ENCODE data around the gene KCNJ15. TPM values are rescaled to one million over a fixed set of nuclear protein-coding genes. Genes with fewer than 3 reads are reported as not detected.

The KCNJ15 gene
- total and polyA plus RNA-seq, 3 experiments from 2014 or later, result not detected

- no peaks in the 10 kb centered on the region for H3K36me3 ChIP-seq (ENCODE audit: insufficient read depth, low read length)
- Mint-ChIP-seq H3K27ac (no peak overlapping the region), H3K4me1 (no peaks in the 10 kb centered on the region), H3K27me3 (peaks cover 0 to 17% of the 10 kb centered on the region in 2 donors), H3K9me3 (peaks cover 0 to 2% (median 0%) of the 10 kb centered on the region in 5 donors), H3K4me3 (no peak overlapping the region), H3K36me3 (no peaks in the 10 kb centered on the region)
- no peak overlapping the region for H3K4me3 ChIP-seq (ENCODE audit: low read length)
- CTCF ChIA-PET, result no interaction called here
- H3K9me3 ChIP-seq (ENCODE audit: low read length), result no peaks in the 10 kb centered on the region
- H3K4me1 ChIP-seq (ENCODE audit: insufficient read depth, low read length), result peaks cover 30% of the 10 kb centered on the region
- H3K27me3 ChIP-seq (ENCODE audit: insufficient read depth, low read length, poor library complexity, severe bottlenecking), result no peaks in the 10 kb centered on the region
- DNase-seq, result no peak
- POLR2A ChIA-PET, result no interaction called here
- no peak overlapping the region for H3K27ac ChIP-seq (ENCODE audit: low read depth, low read length)
Measured at GRCh38 chr21:38299671-38300070, 42.9 kb downstream of the KCNJ15 start.

- H3K27ac Mint-ChIP-seq, result no peak overlapping the region
- H3K9me3 Mint-ChIP-seq, result peaks cover 0 to 2% (median 0%) of the 10 kb centered on the region in 5 donors
- POLR2A ChIA-PET, result no interaction called here
- H3K27ac ChIP-seq (ENCODE audit: low read depth, low read length), result no peak overlapping the region
- peaks cover 0 to 17% of the 10 kb centered on the region in 2 donors for H3K27me3 Mint-ChIP-seq
- H3K4me1 Mint-ChIP-seq, result no peaks in the 10 kb centered on the region
- CTCF ChIA-PET, result no interaction called here
- no peak overlapping the region for H3K4me3 ChIP-seq (ENCODE audit: low read length)
- H3K4me3 Mint-ChIP-seq, result no peak overlapping the region
- peaks cover 27% of the 10 kb centered on the region for H3K4me1 ChIP-seq (ENCODE audit: insufficient read depth, low read length)
- H3K36me3 ChIP-seq (ENCODE audit: insufficient read depth, low read length), result no peaks in the 10 kb centered on the region
- H3K9me3 ChIP-seq (ENCODE audit: low read length), result no peaks in the 10 kb centered on the region
- H3K36me3 Mint-ChIP-seq, result no peaks in the 10 kb centered on the region
- H3K27me3 ChIP-seq (ENCODE audit: insufficient read depth, low read length, poor library complexity, severe bottlenecking), result no peaks in the 10 kb centered on the region
- DNase-seq, result no peak
Measured at GRCh38 chr21:38300141-38300578, 43.4 kb downstream of the KCNJ15 start.

GRCh38 chr21:38301321-38302214 is 44.8 kb downstream of the KCNJ15 start:
- Mint-ChIP-seq H3K36me3 (no peaks in the 10 kb centered on the region), H3K4me1 (peaks cover 0 to 4% (median 0%) of the 10 kb centered on the region in 3 donors), H3K27me3 (peaks cover 0 to 14% of the 10 kb centered on the region in 2 donors), H3K4me3 (no peak overlapping the region), H3K9me3 (peaks cover 0 to 2% (median 0%) of the 10 kb centered on the region in 5 donors), H3K27ac (no peak overlapping the region)
- Histone ChIP-seq H3K27me3 (ENCODE audit: insufficient read depth, low read length, poor library complexity, severe bottlenecking) (no peaks in the 10 kb centered on the region), H3K4me3 (ENCODE audit: low read length) (no peak overlapping the region), H3K27ac (ENCODE audit: low read depth, low read length) (no peak overlapping the region), H3K4me1 (ENCODE audit: insufficient read depth, low read length) (peaks cover 22% of the 10 kb centered on the region), H3K36me3 (ENCODE audit: insufficient read depth, low read length) (no peaks in the 10 kb centered on the region), H3K9me3 (ENCODE audit: low read length) (no peaks in the 10 kb centered on the region)
- no peak for DNase-seq
- ChIA-PET CTCF (no interaction called here), POLR2A (no interaction called here)

GRCh38 chr21:38303300-38303699 is 46.5 kb downstream of the KCNJ15 start:
- Mint-ChIP-seq H3K27me3 (peaks cover 0 to 6% of the 10 kb centered on the region in 2 donors), H3K4me1 (peaks cover 0 to 5% (median 0%) of the 10 kb centered on the region in 3 donors), H3K27ac (no peak overlapping the region), H3K9me3 (peaks cover 0 to 2% (median 0%) of the 10 kb centered on the region in 5 donors), H3K4me3 (no peak overlapping the region), H3K36me3 (no peaks in the 10 kb centered on the region)
- Histone ChIP-seq H3K9me3 (ENCODE audit: low read length) (no peaks in the 10 kb centered on the region), H3K4me1 (ENCODE audit: insufficient read depth, low read length) (peaks cover 15% of the 10 kb centered on the region), H3K4me3 (ENCODE audit: low read length) (no peak overlapping the region), H3K36me3 (ENCODE audit: insufficient read depth, low read length) (no peaks in the 10 kb centered on the region), H3K27me3 (ENCODE audit: insufficient read depth, low read length, poor library complexity, severe bottlenecking) (no peaks in the 10 kb centered on the region), H3K27ac (ENCODE audit: low read depth, low read length) (no peak overlapping the region)
- no peak for DNase-seq
- ChIA-PET POLR2A (no interaction called here), CTCF (no interaction called here)

GRCh38 chr21:38306433-38307141 is 49.8 kb downstream of the KCNJ15 start:
- CTCF ChIA-PET, result no interaction called here

GRCh38 chr21:38307771-38308531 is 51.2 kb downstream of the KCNJ15 start:
- Mint-ChIP-seq H3K4me1 (peaks cover 0 to 5% (median 0%) of the 10 kb centered on the region in 3 donors), H3K27me3 (no peaks in the 10 kb centered on the region), H3K27ac (peak overlapping the region in 1 of 8 donors; percentile 35), H3K9me3 (peaks cover 0 to 2% (median 0%) of the 10 kb centered on the region in 5 donors), H3K4me3 (no peak overlapping the region), H3K36me3 (no peaks in the 10 kb centered on the region)
- ChIA-PET POLR2A (no interaction called here), CTCF (interaction anchor here (1.0 kb wide), 1 partner anchor 48 kb away, joined by 3 read pairs; no protein-coding TSS in a partner anchor)
- Histone ChIP-seq H3K9me3 (ENCODE audit: low read length) (no peaks in the 10 kb centered on the region), H3K4me3 (ENCODE audit: low read length) (no peak overlapping the region), H3K27me3 (ENCODE audit: insufficient read depth, low read length, poor library complexity, severe bottlenecking) (no peaks in the 10 kb centered on the region), H3K4me1 (ENCODE audit: insufficient read depth, low read length) (peaks cover 6% of the 10 kb centered on the region), H3K27ac (ENCODE audit: low read depth, low read length) (no peak overlapping the region), H3K36me3 (ENCODE audit: insufficient read depth, low read length) (no peaks in the 10 kb centered on the region)
- no peak for DNase-seq

More at GRCh38 chr21:38306433-38307141, 49.8 kb downstream of the KCNJ15 start:
- Mint-ChIP-seq H3K27me3 (no peaks in the 10 kb centered on the region), H3K9me3 (peaks cover 0 to 2% (median 0%) of the 10 kb centered on the region in 5 donors), H3K4me3 (no peak overlapping the region), H3K4me1 (peaks cover 0 to 5% (median 0%) of the 10 kb centered on the region in 3 donors), H3K36me3 (no peaks in the 10 kb centered on the region), H3K27ac (no peak overlapping the region)
- Histone ChIP-seq H3K27ac (ENCODE audit: low read depth, low read length) (no peak overlapping the region), H3K4me1 (ENCODE audit: insufficient read depth, low read length) (peaks cover 6% of the 10 kb centered on the region), H3K4me3 (ENCODE audit: low read length) (no peak overlapping the region), H3K36me3 (ENCODE audit: insufficient read depth, low read length) (no peaks in the 10 kb centered on the region), H3K9me3 (ENCODE audit: low read length) (no peaks in the 10 kb centered on the region), H3K27me3 (ENCODE audit: insufficient read depth, low read length, poor library complexity, severe bottlenecking) (no peaks in the 10 kb centered on the region)
- POLR2A ChIA-PET, result no interaction called here
- peak in 1 of 5 donors; percentile 29 for DNase-seq

GRCh38 chr21:38308532-38309119 is 51.8 kb downstream of the KCNJ15 start:
- Mint-ChIP-seq H3K4me3 (no peak overlapping the region), H3K27me3 (peaks cover 2 to 4% of the 10 kb centered on the region in 2 donors), H3K36me3 (no peaks in the 10 kb centered on the region), H3K9me3 (no peaks in the 10 kb centered on the region), H3K27ac (no peak overlapping the region), H3K4me1 (peaks cover 0 to 5% (median 0%) of the 10 kb centered on the region in 3 donors)
- H3K4me1 ChIP-seq (ENCODE audit: insufficient read depth, low read length), result peaks cover 6% of the 10 kb centered on the region
- H3K4me3 ChIP-seq (ENCODE audit: low read length), result no peak overlapping the region
- no peaks in the 10 kb centered on the region for H3K36me3 ChIP-seq (ENCODE audit: insufficient read depth, low read length)
- no peaks in the 10 kb centered on the region for H3K27me3 ChIP-seq (ENCODE audit: insufficient read depth, low read length, poor library complexity, severe bottlenecking)
- no peaks in the 10 kb centered on the region for H3K9me3 ChIP-seq (ENCODE audit: low read length)
- DNase-seq, result no peak
- ChIA-PET POLR2A (no interaction called here), CTCF (interaction anchor here (1.0 kb wide), 1 partner anchor 47 kb away, joined by 3 read pairs; no protein-coding TSS in a partner anchor)
- no peak overlapping the region for H3K27ac ChIP-seq (ENCODE audit: low read depth, low read length)

Data from CD8-positive, alpha-beta memory T cell (primary cell).